HG02678 (cell line): ENCODE results near the gene CHIC2.

Source experiments
- ATAC-seq: cut with Tn5 transposase; IDR thresholded peaks from one replicate; pipeline ENCODE4 v1.9.1; 2021; ENCODE audit warnings: mild to moderate bottlenecking, moderate library complexity; ENCODE audit not compliant: unreplicated experiment

The CHIC2 gene

GRCh38 chr4:54093324-54094240 lies 29.2 kb upstream of the CHIC2 start:
- ATAC-seq, result no peak

- no peak for ATAC-seq
Observed at GRCh38 chr4:54092405-54093323, 28.3 kb upstream of the CHIC2 start.

GRCh38 chr4:54091637-54092404 lies 27.4 kb upstream of the CHIC2 start:
- ATAC-seq, result peak; percentile 83

GRCh38 chr4:54090804-54091623 lies 26.6 kb upstream of the CHIC2 start:
- peak; percentile 48 for ATAC-seq

GRCh38 chr4:54090404-54090803 lies 26.0 kb upstream of the CHIC2 start:
- no peak for ATAC-seq

- no peak for ATAC-seq
Observed at GRCh38 chr4:54089875-54090274, 25.5 kb upstream of the CHIC2 start.

- ATAC-seq, result no peak
Observed at GRCh38 chr4:54085284-54085683, 20.9 kb upstream of the CHIC2 start.

GRCh38 chr4:54082168-54082567 lies 17.8 kb upstream of the CHIC2 start:
- no peak for ATAC-seq

GRCh38 chr4:54077812-54078211 lies 13.4 kb upstream of the CHIC2 start:
- no peak for ATAC-seq

GRCh38 chr4:54076673-54077072 lies 12.3 kb upstream of the CHIC2 start:
- ATAC-seq, result no peak

- no peak for ATAC-seq
Observed at GRCh38 chr4:54074381-54074780, 10.0 kb upstream of the CHIC2 start.

GRCh38 chr4:54073271-54073880 lies 9.0 kb upstream of the CHIC2 start:
- ATAC-seq, result no peak

GRCh38 chr4:54067166-54067565 lies 2.8 kb upstream of the CHIC2 start:
- no peak for ATAC-seq

- ATAC-seq, result no peak
Observed at GRCh38 chr4:54066718-54067129, 2.3 kb upstream of the CHIC2 start.

- ATAC-seq, result no peak
Observed at GRCh38 chr4:54066088-54066415, 1.6 kb upstream of the CHIC2 start.

- ATAC-seq, result no peak
Observed at GRCh38 chr4:54065282-54066087, 1.1 kb upstream of the CHIC2 start.

GRCh38 chr4:54063737-54064316 lies 578 bp downstream of the CHIC2 start:
- peak; percentile 20 for ATAC-seq

- no peak for ATAC-seq
Observed at GRCh38 chr4:54063229-54063628, 1.2 kb downstream of the CHIC2 start.

- ATAC-seq, result no peak
Observed at GRCh38 chr4:54062392-54062791, 2.0 kb downstream of the CHIC2 start.
